Measurements from ENCODE around the gene TIGD1.
"Not testable (repeated sequence)": the region's sequence is repeated elsewhere in the genome, so short reads cannot be mapped to it uniquely, and the experiment has no call there.

Gene TIGD1

DNA sequence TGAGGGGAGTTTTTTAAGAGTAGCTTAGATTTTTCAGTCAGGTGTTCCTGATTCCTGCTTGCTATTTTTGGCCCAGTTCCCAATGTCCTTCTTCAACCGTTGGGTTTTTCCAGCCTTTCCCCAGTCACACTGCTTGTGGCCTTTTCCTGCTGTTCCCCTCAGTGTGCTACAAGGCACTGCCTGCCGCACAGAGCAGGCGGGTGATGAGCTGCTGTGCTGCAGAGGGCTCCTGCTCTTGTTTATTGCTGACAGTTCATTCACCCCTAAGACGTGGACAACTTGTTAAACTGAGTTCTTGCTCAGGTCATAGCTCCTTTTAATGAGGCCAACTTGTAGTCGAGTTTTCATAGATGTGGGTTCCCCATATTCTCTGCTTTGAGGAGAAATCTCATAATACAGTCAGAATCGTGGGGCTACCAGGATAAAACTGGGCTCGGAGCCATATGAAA is 20.7 kb upstream of the TIGD1 start:
- no peak for DNase-seq (ENCODE audit: extremely low read depth in 1 of 2, low read depth in 1 of 2)

- DNase-seq (ENCODE audit: extremely low read depth in 1 of 2, low read depth in 1 of 2): not testable (repeated sequence)
Observed at GRCh38 chr2:232570481-232570880, 20.1 kb upstream of the TIGD1 start.

DNA sequence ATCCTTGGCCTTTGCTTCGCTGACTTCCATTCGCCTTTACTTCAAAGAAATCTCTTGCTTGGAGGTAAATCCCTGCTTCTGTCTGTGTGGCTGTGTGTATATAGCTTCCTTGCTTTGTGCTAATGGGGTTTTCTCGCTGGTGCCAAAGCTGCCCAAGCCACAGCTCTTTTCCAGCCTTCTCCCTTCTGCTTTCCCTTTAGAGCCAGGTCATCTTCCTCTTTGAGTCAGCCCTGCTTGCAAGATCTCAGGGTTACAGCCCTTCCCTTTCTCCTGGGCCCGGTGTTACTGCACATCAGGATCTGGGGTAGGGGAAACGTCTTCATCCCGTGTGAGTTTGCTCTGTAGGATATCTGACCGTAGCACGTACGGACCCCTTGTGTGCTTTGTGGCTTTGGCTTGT is 19.2 kb upstream of the TIGD1 start:
- DNase-seq (ENCODE audit: extremely low read depth in 1 of 2, low read depth in 1 of 2): no peak

DNA sequence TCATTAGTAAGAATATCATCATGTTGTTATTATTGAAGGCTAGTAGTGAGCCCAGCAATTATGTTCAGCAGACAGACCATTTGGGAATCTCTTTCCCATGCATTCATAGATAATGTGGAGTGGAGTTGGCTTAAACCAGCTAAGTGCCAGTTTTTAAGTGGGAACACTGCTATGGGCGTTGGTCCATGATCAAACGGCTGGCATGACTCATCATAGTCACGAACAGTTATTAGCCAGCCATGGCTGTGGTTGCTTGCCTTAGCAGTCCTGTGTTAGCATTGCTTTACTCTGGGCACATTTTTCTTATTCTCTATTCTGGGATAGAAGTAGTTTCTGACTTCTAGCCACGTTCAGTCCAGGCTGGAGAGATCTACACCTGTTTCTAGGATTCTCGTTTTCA is 17.8 kb upstream of the TIGD1 start:
- DNase-seq (ENCODE audit: extremely low read depth in 1 of 2, low read depth in 1 of 2): no peak

- DNase-seq (ENCODE audit: extremely low read depth in 1 of 2, low read depth in 1 of 2): no peak
Observed at GRCh38 chr2:232567721-232568120, 17.4 kb upstream of the TIGD1 start.

DNA sequence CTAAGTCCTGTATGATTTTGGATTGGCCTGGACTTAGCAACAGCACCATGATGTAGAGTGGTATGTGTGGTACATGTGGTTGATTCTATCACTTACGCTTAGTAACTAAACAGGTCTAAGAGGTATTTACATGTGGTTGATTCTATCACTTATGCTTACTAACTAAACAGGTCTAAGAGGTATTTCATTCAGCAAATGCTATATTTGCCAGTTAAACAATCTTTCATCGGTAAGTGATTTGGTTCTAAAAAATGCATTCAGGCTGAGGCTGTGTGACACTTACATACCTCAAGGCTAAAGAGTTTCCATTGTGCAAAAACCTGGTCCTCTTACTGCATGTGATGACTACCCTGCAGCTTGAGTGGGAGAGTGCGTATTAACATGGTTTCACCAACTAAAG is 13.2 kb upstream of the TIGD1 start:
- no peak for DNase-seq (ENCODE audit: extremely low read depth in 1 of 2, low read depth in 1 of 2)

DNA sequence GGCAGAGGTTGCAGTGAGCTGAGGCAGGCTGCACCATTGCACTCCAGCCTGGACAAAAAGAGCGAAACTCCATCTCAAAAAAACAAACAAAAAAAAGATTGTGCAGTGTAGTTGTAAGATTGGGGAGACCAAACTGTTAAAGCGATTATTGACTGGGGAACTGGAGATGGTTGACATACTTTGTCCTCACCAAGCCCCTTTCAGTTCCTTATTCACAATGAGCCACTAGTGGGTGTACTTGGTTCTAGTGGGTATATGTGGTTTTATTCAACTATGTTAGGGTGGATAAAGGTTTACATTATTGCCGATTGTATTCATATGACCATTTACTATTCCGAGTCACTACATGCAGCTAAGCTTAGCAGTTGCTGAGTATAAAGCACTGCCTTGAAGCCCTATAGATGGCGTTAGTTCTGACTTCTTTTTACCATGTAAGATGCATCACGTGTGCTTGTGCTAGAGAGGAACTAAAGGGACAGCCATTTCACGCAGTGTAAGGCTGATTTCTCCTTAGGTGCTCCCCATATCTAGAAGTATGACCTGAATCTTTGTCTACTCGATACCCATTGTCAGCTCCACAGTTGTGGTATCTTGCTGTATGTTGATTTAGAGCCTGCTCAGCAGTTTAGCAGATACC is 12.3 kb upstream of the TIGD1 start:
- no peak for DNase-seq (ENCODE audit: extremely low read depth in 1 of 2, low read depth in 1 of 2)

DNA sequence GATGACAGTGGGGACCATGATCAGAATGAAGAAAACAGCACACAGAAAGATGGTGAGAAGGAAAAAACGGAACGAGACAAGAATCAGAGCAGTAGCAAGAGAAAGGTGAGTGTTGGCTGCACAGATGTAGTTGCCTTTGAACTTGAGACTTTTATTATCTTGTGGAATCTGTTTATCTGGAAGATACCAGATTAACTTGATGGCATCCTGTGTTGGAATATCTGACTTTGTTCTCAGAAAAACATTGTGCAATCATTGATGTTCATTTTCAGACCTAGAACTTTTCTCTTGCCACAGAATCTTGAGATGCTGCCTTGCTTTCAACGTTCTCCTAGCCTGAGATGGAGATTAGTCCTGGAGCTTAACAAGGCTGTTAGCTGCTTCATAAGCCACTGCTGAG is 6.1 kb upstream of the TIGD1 start:
- no peak for DNase-seq (ENCODE audit: extremely low read depth in 1 of 2, low read depth in 1 of 2)

DNA sequence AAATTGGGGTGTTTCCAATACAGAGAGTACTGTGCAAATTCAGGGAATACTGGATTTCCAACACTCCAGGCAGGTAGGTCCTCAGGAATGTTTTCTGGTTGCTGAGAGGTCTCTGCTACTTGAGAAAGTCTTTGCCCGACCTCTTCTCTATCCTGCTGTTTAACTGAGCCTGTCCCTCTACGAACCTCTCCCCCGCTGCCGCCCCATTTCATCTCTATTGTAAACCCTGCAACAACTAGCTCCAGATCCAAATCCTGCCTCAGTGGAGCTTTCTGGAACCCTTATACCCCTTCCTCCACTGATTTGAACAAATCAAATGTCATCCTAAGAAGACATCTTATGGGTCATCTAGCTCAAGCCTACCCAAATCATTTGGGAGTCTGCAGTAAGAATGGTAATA is 1.4 kb upstream of the TIGD1 start:
- no peak for DNase-seq (ENCODE audit: extremely low read depth in 1 of 2, low read depth in 1 of 2)

GRCh38 chr2:232551250-232551638 is 887 bp upstream of the TIGD1 start:
- no peak for DNase-seq (ENCODE audit: extremely low read depth in 1 of 2, low read depth in 1 of 2)

- no peak for DNase-seq (ENCODE audit: extremely low read depth in 1 of 2, low read depth in 1 of 2)
Observed at GRCh38 chr2:232549655-232550353, 553 bp downstream of the TIGD1 start.

DNA sequence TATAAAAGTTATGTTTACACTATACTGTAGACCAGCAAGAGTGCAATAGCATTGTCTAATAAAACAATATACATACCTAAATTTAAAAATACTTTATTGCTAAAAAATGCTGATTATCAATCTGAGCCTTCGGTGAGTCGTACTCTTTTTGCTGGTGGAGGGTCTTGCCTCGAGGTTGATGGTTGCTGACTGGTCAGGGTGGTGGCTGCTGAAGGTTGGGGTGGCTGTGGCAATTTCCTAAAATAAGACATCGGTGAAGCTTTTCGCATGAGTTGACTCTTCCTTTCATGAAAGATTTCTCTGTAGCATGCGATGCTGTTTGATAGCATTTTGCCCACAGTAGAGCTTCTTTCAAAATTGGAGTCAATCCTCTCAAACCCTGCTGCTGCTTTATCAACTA is 2.4 kb downstream of the TIGD1 start:
- DNase-seq (ENCODE audit: extremely low read depth in 1 of 2, low read depth in 1 of 2): no peak

- DNase-seq (ENCODE audit: extremely low read depth in 1 of 2, low read depth in 1 of 2): no peak
Observed at GRCh38 chr2:232545511-232546375, 4.6 kb downstream of the TIGD1 start.

DNA sequence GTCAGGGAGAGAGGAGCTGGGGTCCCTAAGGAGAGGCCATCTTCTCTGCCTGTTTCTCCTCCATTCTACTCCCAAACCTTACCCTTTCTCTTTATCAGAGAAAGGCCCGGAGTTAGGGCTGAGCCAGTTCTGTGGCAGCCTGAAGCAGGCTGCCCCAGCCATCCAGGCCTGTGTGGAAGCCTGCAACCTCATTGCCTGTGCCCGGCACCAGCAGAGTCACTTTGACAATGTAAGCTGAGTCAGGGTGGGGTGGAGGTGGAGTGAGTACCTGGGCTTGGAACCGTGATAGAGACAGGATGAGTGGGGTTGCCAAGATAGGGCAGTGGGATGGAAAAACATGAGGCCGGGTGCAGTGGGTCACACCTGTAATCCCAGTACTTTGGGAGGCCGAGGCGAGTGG is 5.7 kb downstream of the TIGD1 start:
- no peak for DNase-seq (ENCODE audit: extremely low read depth in 1 of 2, low read depth in 1 of 2)

DNA sequence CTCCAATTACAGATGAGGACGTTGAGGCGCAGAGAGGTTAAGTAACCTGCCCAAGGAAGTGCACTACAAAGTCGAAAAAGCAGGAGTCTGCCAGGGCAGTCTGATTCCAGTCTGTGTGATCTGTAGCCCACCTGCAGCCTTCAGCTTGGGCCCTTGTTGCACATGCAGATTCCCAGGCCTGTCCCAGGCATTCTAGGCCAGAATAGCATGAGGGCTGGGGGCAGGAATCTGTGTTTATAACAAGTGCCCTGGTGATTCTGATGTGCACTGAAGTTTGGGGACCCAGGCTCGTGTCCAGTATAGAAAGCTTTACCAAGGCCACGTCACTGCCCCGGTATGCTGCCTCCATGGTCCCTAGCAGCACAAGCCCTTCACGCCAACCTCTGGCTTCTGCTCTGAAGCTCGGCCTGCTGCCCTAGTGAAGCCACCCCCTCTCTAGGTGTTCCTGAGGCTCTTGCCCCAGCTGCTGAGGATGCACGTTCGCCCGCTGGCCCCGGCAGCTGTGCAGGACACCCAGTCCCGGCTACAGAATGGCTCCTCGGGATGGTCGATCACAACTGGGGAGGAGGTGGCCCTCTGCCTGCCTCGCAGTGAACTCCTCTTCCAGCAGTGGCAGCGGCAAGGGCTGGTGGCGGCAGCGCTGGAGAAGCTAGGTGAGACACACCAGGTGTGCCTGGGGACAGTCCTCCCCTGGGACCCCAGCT is 6.3 kb downstream of the TIGD1 start:
- no peak for DNase-seq (ENCODE audit: extremely low read depth in 1 of 2, low read depth in 1 of 2)

DNA sequence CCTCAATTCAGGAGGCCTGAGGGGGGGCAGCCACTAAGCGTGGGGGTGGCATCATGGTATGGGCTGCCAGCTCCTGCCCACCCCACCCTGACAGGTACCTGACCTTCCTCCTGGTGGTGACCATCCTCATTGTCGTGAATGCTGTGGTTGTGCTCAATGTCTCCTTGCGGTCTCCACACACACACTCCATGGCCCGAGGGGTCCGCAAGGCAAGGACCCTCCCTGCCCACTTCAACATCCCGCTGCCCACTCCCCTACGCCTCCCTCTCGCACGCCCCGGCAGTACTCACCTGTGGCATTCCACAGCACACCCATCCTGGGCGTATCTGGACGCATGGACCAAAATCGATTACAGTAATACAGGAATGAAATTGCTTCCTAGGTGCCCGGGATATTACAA is 6.9 kb downstream of the TIGD1 start:
- DNase-seq (ENCODE audit: extremely low read depth in 1 of 2, low read depth in 1 of 2): no peak

DNA sequence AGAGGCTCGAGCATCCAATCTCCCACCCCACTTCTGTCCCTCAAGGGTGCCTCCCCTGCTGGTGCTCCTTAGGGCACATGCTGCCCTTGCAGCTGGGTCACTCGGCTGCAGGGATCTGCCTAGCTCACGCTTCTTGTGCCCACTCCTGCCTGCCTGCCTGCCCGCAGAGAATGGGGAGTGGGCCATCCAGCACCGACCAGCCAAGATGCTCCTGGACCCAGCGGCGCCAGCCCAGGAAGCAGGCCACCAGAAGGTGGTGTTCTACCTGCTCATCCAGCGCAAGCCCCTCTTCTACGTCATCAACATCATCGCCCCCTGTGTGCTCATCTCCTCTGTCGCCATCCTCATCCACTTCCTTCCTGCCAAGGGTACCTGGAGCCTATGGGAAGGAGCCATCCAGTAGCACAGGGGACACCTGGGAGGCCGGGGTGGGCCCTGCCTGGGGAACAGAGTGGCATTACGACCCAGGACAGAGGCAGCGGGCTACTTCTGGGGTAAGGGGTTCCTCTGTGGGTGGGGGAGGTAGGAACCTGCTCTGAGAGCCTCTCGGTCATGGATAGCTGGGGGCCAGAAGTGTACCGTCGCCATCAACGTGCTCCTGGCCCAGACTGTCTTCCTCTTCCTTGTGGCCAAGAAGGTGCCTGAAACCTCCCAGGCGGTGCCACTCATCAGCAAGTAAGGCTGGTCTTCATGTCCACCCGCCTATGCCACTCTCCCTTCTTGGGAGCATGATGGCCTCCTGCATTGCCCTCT is 7.5 kb downstream of the TIGD1 start:
- DNase-seq (ENCODE audit: extremely low read depth in 1 of 2, low read depth in 1 of 2): no peak

DNA sequence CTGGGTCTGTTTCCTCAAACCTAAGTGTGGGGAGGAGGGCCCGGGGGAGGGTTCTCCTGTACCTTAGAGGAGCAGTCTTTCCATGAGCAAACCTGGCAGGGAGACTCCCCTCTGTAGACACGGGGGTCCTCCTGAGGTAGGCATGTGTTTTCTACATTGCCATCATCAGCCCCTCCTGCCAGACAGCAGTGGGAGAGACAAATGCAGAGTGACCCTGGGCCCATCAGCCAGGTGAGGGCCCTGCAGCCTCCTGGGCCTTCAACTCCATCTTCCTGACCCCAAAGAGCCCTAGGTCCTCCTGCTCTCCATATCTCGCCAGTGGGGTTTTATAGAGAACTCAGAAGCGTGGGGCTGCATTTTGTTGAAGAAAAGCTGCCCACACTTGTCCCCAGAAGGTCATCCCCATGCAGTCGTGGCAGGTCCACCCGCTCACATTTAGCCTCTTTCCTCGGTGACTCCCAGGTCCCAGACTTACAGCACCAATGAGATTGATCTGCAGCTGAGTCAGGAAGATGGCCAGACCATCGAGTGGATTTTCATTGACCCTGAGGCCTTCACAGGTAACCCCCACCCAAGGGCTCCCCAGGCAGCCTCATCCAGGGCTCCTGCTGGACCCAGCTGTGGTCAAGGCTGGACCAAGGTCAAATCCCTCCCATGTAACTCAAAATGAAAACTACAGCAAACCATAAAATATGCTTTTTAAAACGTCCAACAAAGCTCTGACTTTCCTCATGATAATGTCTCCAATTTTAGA is 8.2 kb downstream of the TIGD1 start:
- no peak for DNase-seq (ENCODE audit: extremely low read depth in 1 of 2, low read depth in 1 of 2)

DNA sequence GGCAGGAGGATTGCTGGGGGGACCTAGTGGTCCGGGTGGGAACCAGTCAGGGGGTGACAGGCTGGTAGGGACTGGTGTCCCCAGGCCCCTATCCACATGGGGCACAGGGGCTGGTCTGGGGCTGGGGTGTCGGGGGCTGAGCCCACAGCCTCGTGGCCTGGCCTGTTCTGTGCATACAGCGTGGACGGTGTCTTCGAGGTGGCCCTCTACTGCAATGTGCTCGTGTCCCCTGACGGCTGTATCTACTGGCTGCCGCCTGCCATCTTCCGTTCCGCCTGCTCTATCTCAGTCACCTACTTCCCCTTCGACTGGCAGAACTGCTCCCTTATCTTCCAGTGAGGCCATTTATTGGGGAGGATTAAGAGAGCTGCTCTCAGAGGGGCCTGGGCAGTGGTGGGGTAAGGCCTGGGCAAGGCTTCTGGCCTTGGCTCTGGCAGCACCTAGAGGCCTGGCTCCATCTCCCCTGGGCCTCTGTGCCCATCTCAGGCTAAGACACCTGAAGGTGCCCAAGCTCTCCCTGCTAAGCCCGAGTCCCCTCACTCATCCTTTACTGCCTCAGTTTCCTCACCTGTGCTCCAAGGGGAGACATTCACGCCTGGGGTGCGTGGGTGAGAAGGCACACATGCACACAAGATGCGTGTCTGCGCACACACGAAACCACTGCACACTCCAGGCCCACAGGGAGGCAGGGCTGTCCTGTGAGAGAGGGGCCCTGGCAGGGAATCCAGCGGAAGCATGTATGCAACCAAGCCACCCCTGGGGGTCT is 9.0 kb downstream of the TIGD1 start:
- DNase-seq (ENCODE audit: extremely low read depth in 1 of 2, low read depth in 1 of 2): no peak

Data from stimulated activated CD8-positive, alpha-beta memory T cell treated with anti-CD3 and anti-CD28 coated beads, Interleukin-7, amount 100 ng/mL, for 48 hours (primary cell).